ENCODE data around the gene COASY.

COASY gene

GRCh38 chr17:42609182-42609813 is 47.4 kb downstream of the COASY start, which contains the start of the genes RETREG3 and TUBG1:
Gene RETREG3 (minus strand): TSS chr17:42609374. CDS start chr17:42609324, 50 bp downstream.
Gene TUBG1 (plus strand): TSS chr17:42609683. CDS start chr17:42609738, 55 bp downstream.
- TF ChIP-seq TAF1 (IDR thresholded peaks at IDR 0.05; ENCODE audit: borderline replicate concordance, insufficient read depth, low read length) (peak; percentile 83; the same call in 1 of the 2 replicates), SIN3A (IDR thresholded peaks at IDR 0.05; ENCODE audit: borderline replicate concordance, insufficient read depth, low read length) (no peak), REST (IDR thresholded peaks at IDR 0.05; ENCODE audit: insufficient read depth in 1 of 2, low read depth in 2 of 2, low read length in 2 of 2) (peak in 1 of 2 experiments; percentile 16; a peak in 2 of 4 replicates), POLR2AphosphoS5 (IDR thresholded peaks at IDR 0.05; ENCODE audit: low read depth, low read length) (peak; percentile 94), FOXP2 (optimal IDR thresholded peaks at IDR 0.05; ENCODE audit: borderline replicate concordance, extremely low read depth, extremely low read length, insufficient read depth) (peak; percentile 84)

- TF ChIP-seq REST (IDR thresholded peaks at IDR 0.05; ENCODE audit: insufficient read depth in 1 of 2, low read depth in 2 of 2, low read length in 2 of 2): peak in 1 of 2 experiments; percentile 47; a peak in 1 of 4 replicates
Measured at GRCh38 chr17:42609814-42610801, 48.2 kb downstream of the COASY start.

- no peak for TF ChIP-seq REST (IDR thresholded peaks at IDR 0.05; ENCODE audit: insufficient read depth in 1 of 2, low read depth in 2 of 2, low read length in 2 of 2)
- no peak for TF ChIP-seq TAF1 (IDR thresholded peaks at IDR 0.05; ENCODE audit: borderline replicate concordance, insufficient read depth, low read length)
- TF ChIP-seq FOXP2 (optimal IDR thresholded peaks at IDR 0.05; ENCODE audit: borderline replicate concordance, extremely low read depth, extremely low read length, insufficient read depth): no peak
- TF ChIP-seq POLR2AphosphoS5 (IDR thresholded peaks at IDR 0.05; ENCODE audit: low read depth, low read length): no peak; the same call in 1 of the 2 replicates
- TF ChIP-seq SIN3A (IDR thresholded peaks at IDR 0.05; ENCODE audit: borderline replicate concordance, insufficient read depth, low read length): no peak
Measured at GRCh38 chr17:42612013-42612412, 50.1 kb downstream of the COASY start.

GRCh38 chr17:42613699-42614295 is 51.8 kb downstream of the COASY start:
- no peak for TF ChIP-seq POLR2AphosphoS5 (IDR thresholded peaks at IDR 0.05; ENCODE audit: low read depth, low read length)
- TF ChIP-seq FOXP2 (optimal IDR thresholded peaks at IDR 0.05; ENCODE audit: borderline replicate concordance, extremely low read depth, extremely low read length, insufficient read depth): no peak
- TF ChIP-seq TAF1 (IDR thresholded peaks at IDR 0.05; ENCODE audit: borderline replicate concordance, insufficient read depth, low read length): no peak
- no peak for TF ChIP-seq REST (IDR thresholded peaks at IDR 0.05; ENCODE audit: insufficient read depth in 1 of 2, low read depth in 2 of 2, low read length in 2 of 2)
- TF ChIP-seq SIN3A (IDR thresholded peaks at IDR 0.05; ENCODE audit: borderline replicate concordance, insufficient read depth, low read length): no peak

Data from PFSK-1 (cell line).